OCI-LY3 (cell line): ENCODE measurements around the gene RTCA.
"Not testable (repeated sequence)": the region's sequence is repeated elsewhere in the genome, so short reads cannot be mapped to it uniquely, and the experiment has no call there.

Experiments
- H2AFZ ChIP-seq: fragments of 200-600, 300-600 bp; shearing (Covaris generic); 2 replicates; pipeline ENCODE4 v1.6.0; 2014; ENCODE audit warnings: antibody characterized with exemption, low read depth, low read length
- H3K27ac ChIP-seq: fragments of 200-600, 300-600 bp; sonication (generic); 2 replicates; pipeline ENCODE4 v1.5.1; 2014; ENCODE audit warnings: mild to moderate bottlenecking, low read length, moderate library complexity, mixed read lengths
- H3K27me3 ChIP-seq: fragments of 200-600, 300-600 bp; sonication (generic); 2 replicates; pipeline ENCODE4 v1.6.1; 2014; ENCODE audit warnings: low read depth, low read length, mixed read lengths
- H3K36me3 ChIP-seq: fragments of 200-600, 300-600 bp; sonication (generic); replicated peaks from 2 replicates; pipeline ENCODE3; 2014; ENCODE audit warnings: low read depth, low read length, mixed read lengths
- H3K4me1 ChIP-seq: fragments of 300-600, 200-600 bp; sonication (generic); 2 replicates; pipeline ENCODE4 v1.6.1; 2014; ENCODE audit warnings: low read length, mixed read lengths
- H3K4me2 ChIP-seq: fragments of 200-600, 300-600 bp; sonication (generic); 2 replicates; pipeline ENCODE4 v1.6.1; 2014; ENCODE audit warnings: low read length, mixed read lengths
- H3K4me3 ChIP-seq: fragments of 300-600, 200-600 bp; sonication (generic); 2 replicates; pipeline ENCODE4 v1.5.1; 2014; ENCODE audit warnings: antibody characterized with exemption, mild to moderate bottlenecking, low read length, moderate library complexity
- H3K79me2 ChIP-seq: fragments of 300-600, 200-600 bp; shearing (Covaris generic); 2 replicates; pipeline ENCODE4 v1.6.1; 2014; ENCODE audit warnings: mild to moderate bottlenecking, low read length, mixed read lengths
- H3K9ac ChIP-seq: fragments of 300-600, 200-600 bp; shearing (Covaris generic); 2 replicates; pipeline ENCODE4 v1.6.0; 2014; ENCODE audit warnings: mild to moderate bottlenecking, low read length, moderate library complexity
- H3K9me3 ChIP-seq: fragments of 200-600, 300-600 bp; shearing (Covaris generic); 2 replicates; pipeline ENCODE4 v1.6.1; 2014; ENCODE audit warnings: low read length, mixed read lengths; ENCODE audit not compliant: insufficient read depth
- H4K20me1 ChIP-seq: fragments of 200-600, 300-600 bp; sonication (generic); 2 replicates; pipeline ENCODE4 v1.6.1; 2016; ENCODE audit warnings: low read length, mixed read lengths; ENCODE audit not compliant: insufficient read depth
- CTCF ChIP-seq: fragments of 200-600, 300-600 bp; sonication (generic); IDR thresholded peaks from 2 replicates; pipeline ENCODE4 v1.5.1; 2014; ENCODE audit warnings: antibody characterized with exemption, low read length, low read depth
- EZH2phosphoT487 ChIP-seq: fragments of 200-600 bp; shearing (Covaris generic); IDR thresholded peaks from 2 replicates; pipeline ENCODE4 v1.6.1; 2018; ENCODE audit warnings: antibody characterized with exemption, mixed run types, low read depth

Gene RTCA

GRCh38 chr1:100250264-100250663, 15.8 kb upstream of the RTCA start:
- H4K20me1 ChIP-seq = no peaks in the 10 kb centered on the region
- no peaks in the 10 kb centered on the region for H3K36me3 ChIP-seq
- H3K4me2 ChIP-seq = peak overlapping the region; percentile 72
- H3K27me3 ChIP-seq = no peaks in the 10 kb centered on the region
- peak overlapping the region; percentile 95 for H3K4me3 ChIP-seq
- peak overlapping the region; percentile 38 for H3K9ac ChIP-seq
- no peaks in the 10 kb centered on the region for H3K9me3 ChIP-seq
- H3K27ac ChIP-seq = no peak overlapping the region
- no peak for TF ChIP-seq CTCF
- TF ChIP-seq EZH2phosphoT487 = no peak
- H3K4me1 ChIP-seq = peaks cover 9% of the 10 kb centered on the region; the same call in 1 of the 2 replicates
- peaks cover 6% of the 10 kb centered on the region for H3K79me2 ChIP-seq
- peak overlapping the region; percentile 88 for H2AFZ ChIP-seq

- Histone ChIP-seq H3K4me1 (peaks cover 9% of the 10 kb centered on the region; the same call in 1 of the 2 replicates), H3K36me3 (no peaks in the 10 kb centered on the region), H3K9ac (no peak overlapping the region), H3K9me3 (no peaks in the 10 kb centered on the region), H4K20me1 (no peaks in the 10 kb centered on the region), H3K27me3 (no peaks in the 10 kb centered on the region), H3K79me2 (peaks cover 6% of the 10 kb centered on the region), H2AFZ (peak overlapping the region; percentile 88; the same call in 1 of the 2 replicates), H3K4me3 (no peak overlapping the region), H3K4me2 (no peak overlapping the region), H3K27ac (no peak overlapping the region)
- TF ChIP-seq CTCF (no peak), EZH2phosphoT487 (no peak)
These were observed 15.2 kb upstream of the RTCA start for GRCh38 chr1:100250807-100251206.

DNA sequence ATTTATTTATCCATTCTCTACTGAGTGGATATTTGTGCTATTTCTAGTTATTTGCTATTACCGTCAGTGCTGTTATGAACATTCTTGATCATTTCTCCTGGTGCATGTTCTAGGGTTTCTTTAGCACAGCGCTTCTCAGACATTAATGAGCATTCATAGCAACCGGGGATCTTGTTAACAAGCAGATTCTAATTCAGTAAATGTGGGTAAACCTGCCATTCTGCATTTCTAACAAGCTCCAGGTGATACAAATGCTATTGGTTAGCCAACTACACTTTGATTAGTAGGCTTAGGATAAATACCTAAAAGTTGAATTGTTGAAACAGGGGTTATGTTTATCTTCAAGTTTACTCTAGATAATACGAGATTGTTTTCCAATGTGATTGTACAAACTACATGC, 13.1 kb upstream of the RTCA start:
- Histone ChIP-seq H3K27me3 (no peaks in the 10 kb centered on the region), H2AFZ (no peak overlapping the region), H3K4me3 (no peak overlapping the region), H3K79me2 (peaks cover 6% of the 10 kb centered on the region), H4K20me1 (no peaks in the 10 kb centered on the region), H3K4me2 (no peak overlapping the region), H3K36me3 (no peaks in the 10 kb centered on the region), H3K27ac (no peak overlapping the region), H3K9ac (no peak overlapping the region), H3K4me1 (peaks cover 9% of the 10 kb centered on the region; the same call in 1 of the 2 replicates), H3K9me3 (no peaks in the 10 kb centered on the region)
- TF ChIP-seq EZH2phosphoT487 (no peak), CTCF (no peak)

GRCh38 chr1:100253552-100253951, 12.5 kb upstream of the RTCA start:
- no peak overlapping the region for H2AFZ ChIP-seq
- peaks cover 9% of the 10 kb centered on the region; the same call in 1 of the 2 replicates for H3K4me1 ChIP-seq
- H3K36me3 ChIP-seq = no peaks in the 10 kb centered on the region
- H3K27ac ChIP-seq = no peak overlapping the region
- H3K27me3 ChIP-seq = no peaks in the 10 kb centered on the region
- H4K20me1 ChIP-seq = no peaks in the 10 kb centered on the region
- no peak overlapping the region for H3K9ac ChIP-seq
- no peaks in the 10 kb centered on the region for H3K9me3 ChIP-seq
- H3K4me3 ChIP-seq = no peak overlapping the region
- TF ChIP-seq CTCF (no peak), EZH2phosphoT487 (no peak)
- no peak overlapping the region for H3K4me2 ChIP-seq
- peaks cover 6% of the 10 kb centered on the region for H3K79me2 ChIP-seq

DNA sequence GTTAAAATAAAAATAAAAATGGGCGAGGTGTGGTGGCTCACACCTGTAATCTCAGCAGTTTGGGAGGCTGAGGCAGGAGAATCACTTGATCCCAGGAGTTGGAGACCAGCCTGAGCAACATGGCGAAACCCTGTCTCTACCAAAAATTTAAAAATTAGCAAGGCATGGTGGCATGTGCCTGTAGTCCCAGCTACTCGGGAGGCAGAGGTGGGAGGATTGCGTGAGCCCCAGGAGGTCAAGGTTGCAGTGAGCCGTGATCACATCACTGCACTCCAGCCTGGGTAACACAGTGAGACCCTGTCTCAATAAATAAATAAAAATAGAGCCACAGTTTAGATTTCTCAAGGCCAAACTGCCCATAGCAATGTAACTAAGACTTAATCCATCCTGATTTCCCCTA, 9.7 kb upstream of the RTCA start:
- not testable (repeated sequence) for H3K9me3 ChIP-seq, H4K20me1 ChIP-seq, H3K4me1 ChIP-seq, H3K4me2 ChIP-seq, H3K27me3 ChIP-seq, H3K4me3 ChIP-seq, H2AFZ ChIP-seq, H3K36me3 ChIP-seq, H3K79me2 ChIP-seq, H3K27ac ChIP-seq, H3K9ac ChIP-seq

DNA sequence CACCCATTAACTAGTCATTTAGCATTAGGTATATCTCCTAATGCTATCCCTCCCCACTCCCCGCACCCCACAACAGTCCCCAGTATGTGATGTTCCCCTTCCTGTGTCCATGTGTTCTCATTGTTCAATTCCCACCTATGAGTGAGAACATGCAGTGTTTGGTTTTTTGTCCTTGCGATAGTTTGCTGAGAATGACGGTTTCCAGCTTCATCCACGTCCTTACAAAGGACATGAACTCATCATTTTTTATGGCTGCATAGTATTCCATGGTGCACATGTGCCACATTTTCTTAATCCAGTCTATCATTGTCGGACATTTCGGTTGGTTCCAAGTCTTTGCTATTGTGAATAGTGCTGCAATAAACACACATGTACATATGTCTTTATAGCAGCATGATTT, 7.6 kb upstream of the RTCA start:
- not testable (repeated sequence) for H3K9ac ChIP-seq, H3K36me3 ChIP-seq, H3K27me3 ChIP-seq

More for the DNA sequence above, 7.6 kb upstream of the RTCA start:
- H2AFZ ChIP-seq, H3K9me3 ChIP-seq, H4K20me1 ChIP-seq, H3K79me2 ChIP-seq, H3K27ac ChIP-seq, H3K4me3 ChIP-seq, H3K4me1 ChIP-seq, H3K4me2 ChIP-seq: not testable (repeated sequence)
